GM19328 (cell line): ENCODE measurements around the gene UCP2.
"Not testable (repeated sequence)": the region's sequence is repeated elsewhere in the genome, so short reads cannot be mapped to it uniquely, and the experiment has no call there.

ENCODE experiments used
- ATAC-seq: cut with Tn5 transposase; IDR thresholded peaks from one replicate; pipeline ENCODE4 v1.9.1; 2021; ENCODE audit warnings: mild to moderate bottlenecking, moderate library complexity; ENCODE audit not compliant: unreplicated experiment

UCP2 gene

DNA sequence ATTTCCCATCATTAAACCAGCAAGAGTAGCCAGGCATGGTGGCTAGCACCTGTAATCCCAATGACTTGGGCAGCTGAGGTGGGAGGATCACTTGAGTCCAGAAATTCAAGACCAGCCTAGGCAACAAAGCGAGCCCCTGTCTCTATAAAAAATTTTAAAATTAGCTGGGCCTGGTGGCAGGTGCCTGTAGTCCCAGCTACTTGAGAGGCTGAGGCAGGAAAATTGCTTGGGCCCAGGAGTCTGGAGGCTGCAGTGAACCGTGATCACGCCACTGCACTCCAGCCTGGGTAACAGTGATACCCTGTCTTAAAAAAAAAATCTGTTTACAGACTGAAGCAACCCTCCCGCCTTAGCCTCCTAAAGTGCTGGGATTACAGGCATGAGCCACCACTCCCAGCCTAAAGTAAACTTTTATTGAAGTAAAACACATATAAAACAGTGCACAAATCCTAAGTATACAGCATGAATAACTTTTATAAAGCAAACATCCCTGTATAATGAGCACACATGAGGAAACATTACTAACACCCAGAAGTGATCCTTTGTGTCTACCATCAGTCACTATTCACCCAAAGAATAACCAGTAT, 13.6 kb upstream of the UCP2 start:
- ATAC-seq: no peak

DNA sequence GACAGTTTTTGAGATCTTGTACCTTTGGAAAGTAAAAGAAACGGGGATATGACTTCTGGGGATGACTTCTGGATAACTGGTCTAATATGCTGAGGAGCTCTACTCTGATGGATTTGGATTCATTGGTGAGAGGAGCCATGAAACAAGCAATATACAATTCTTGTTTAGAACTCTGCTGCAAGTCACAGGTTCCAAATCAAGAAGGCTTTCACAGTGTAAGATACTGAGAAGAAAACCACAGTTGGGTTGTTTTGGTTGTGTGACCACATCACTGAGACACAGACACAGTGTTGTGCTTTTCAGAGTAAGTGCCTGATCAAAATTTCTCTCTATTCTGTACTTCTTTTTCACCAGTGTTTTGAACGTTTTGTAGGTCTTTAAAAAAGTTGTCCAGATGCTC, 13.1 kb upstream of the UCP2 start:
- no peak for ATAC-seq

DNA sequence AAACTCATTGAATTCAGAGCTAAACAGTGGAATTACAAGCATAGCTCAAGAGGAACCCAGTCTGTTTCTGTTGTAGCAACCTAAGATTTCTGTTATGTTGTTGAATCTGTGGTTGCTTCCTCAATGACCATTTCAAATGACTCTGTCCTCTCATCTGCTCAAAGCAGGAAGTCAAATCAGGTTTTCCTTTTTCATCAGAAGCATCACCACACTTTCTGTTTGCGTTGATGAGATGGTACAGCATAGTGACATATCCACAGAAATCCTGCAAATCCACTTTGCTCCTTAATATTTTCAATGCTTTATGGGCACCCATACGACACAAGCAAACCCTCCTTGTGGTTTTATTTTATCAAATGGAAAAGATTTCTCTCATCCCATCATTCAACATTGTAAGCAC, 12.6 kb upstream of the UCP2 start:
- no peak for ATAC-seq

DNA sequence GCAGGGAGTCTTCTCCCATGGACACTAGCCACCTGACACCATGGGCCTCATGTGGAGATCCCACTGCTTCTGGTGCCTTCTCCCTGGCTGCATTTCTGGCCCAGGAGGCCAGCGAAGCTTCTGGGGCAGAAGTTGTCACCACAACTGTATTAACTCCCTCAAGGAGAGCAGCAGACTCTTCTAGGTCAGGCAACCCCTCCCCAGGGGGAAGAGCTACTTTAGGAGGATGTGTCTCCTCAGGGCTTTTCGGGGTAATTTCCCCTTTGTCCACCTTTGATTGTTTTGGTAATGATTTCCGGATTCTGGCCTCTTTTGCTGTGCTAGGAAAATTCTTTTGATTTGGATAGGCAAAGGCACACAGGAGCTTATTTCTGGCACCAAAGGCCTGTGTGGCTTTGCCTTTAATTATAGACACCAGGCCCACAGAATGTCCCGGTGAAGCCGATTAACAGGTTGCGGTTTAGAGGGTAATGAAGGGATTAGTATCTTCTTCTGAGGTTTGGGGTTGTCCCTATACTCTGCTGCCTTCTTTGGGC, 8.9 kb upstream of the UCP2 start:
- no peak for ATAC-seq

DNA sequence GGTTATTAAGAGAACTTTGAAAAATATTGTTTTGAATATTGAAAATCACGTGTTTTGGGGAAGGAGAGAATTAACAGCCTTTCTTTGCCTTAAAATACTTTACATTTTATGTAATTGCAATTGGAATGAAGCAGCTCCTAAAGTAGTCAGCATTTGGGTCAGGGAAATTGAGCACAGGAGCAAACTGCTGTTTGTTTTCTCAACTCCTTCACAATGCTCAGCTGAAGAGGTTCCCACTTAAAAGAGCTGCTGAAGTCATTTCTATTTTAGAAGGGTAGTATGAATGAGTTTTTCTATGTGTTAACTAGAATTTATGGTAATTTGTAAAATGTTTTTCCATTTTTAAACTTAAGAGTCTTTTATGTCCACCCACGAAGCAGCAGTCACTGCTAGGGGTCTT, 8.1 kb upstream of the UCP2 start:
- ATAC-seq: no peak

DNA sequence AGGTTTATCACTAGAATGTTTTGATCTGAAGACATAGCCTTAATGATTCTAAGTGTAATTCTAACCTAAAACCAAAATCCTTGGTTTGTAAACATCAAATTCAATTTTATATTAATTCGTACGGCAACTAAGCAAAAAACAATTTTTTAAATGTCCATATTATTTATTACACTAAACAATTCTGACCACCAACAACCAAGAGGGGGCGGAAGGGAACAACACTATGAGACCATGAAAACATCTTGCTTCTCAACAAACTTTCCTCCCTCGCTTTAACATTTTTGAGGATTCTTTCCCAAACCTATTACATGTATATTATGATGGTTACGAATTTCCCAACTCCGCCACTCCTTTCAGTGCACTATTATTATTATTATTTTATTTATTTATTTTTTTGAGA, 6.5 kb upstream of the UCP2 start:
- ATAC-seq: no peak

DNA sequence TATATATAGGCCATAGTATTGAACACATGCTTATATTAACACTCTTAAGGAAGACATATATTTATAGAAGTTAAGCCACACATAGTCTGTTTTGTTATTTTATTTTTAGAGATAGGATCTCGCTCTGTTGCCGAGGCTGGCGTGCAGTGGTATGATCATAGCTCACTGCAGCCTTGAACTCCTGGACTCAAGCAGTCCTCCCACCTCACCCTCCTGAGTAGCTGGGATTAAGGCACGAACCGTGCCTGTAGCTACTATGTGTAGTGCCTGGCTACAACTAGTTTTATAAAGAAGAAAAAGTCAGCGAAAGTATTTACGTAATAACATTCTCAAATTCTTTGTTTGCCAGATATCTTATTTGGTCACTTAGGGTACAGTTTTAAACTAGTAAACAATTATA, 5.6 kb upstream of the UCP2 start:
- ATAC-seq: no peak

DNA sequence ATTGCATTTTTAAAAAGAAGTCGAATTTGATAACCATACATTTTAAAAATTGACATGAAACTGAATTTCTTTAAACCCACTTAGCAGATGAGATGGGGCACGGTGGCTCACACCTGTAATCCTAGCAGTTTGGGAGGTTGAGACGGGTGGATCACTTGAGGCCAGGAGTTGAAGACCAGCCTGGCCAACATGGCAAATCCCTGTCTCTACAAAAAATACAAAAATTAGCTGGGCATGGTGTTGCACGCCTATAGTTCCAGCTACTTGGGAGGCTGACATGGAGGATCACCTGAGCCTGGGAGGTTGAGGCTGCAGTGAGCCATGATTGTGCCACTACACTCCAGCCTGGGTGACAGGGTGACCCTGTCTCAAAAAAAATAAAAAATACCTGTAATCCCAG, 3.0 kb upstream of the UCP2 start:
- not testable (repeated sequence) for ATAC-seq

DNA sequence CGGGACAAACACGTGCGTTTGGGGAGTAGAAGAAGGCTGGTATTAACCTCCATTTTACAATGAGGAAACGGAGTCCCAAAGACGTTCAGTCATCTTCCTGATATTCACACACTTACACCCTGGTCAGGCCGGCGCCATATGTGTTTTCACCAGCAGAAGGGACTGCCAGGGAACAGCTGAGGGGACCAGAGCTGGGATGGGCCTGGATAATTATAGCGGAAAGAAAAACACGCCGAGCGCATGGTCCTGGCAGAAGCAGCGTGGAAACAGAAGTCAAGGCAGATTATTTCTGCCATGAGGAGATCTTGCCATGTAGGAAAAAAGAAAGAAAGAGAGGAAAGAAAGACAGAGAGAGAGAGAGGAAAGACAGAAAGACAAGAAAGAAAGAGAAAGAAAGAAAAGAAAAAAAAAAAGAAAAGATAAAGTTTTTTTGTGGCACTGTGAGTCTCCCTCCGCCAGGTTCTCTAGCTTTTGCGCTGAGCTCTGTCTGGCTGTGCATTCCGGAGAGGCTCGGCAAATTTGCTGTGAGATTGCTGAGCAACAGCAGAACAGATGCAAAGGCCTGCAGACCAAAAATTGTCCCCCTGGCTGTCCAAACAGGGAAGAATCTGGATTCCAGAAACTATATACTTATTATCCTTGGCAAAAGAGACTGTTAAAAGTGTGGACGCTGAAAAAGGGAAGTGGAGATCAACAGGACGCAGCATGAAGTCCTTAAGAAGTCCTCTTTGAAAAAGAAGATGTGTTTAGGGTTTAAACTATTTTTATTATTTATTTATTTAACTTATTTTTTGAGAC, 1.3 kb upstream of the UCP2 start:
- no peak for ATAC-seq

DNA sequence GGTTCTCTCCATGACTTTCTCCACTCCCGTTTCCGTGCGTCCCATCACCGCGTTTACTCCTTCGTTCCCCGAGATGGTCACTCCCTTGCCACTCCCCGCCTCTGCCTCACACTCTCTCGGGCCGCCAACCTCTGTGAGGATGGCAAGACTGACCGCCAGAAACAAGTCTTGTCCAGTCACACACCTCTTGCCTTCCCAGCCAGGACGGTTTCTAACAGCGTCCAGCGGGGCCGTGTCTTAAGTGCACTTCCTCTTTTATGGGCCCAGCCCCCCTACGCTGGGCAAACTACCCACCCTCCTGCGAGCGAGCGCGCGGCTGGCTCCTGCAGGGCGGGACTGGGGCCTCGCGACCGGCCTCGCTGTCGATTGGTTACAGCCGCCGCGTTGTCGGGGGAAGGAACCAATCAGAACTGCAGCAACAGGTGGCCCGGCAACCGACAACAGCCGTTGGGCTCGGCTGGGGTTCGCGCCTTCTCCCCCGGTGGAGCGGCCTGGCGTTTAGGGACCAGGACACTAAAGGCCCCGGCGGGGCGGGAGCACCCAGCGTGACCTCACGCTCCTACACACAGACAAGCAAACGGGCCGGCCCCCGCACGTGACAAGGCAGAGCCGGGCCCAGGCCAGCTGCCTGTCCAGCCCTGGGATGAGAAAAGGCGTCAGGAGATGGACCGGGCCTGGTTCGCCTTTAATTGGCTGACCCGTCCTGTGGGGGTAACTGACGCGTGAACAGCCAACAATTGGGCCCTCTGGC, 522 bp upstream of the UCP2 start:
- peak; percentile 77 for ATAC-seq

DNA sequence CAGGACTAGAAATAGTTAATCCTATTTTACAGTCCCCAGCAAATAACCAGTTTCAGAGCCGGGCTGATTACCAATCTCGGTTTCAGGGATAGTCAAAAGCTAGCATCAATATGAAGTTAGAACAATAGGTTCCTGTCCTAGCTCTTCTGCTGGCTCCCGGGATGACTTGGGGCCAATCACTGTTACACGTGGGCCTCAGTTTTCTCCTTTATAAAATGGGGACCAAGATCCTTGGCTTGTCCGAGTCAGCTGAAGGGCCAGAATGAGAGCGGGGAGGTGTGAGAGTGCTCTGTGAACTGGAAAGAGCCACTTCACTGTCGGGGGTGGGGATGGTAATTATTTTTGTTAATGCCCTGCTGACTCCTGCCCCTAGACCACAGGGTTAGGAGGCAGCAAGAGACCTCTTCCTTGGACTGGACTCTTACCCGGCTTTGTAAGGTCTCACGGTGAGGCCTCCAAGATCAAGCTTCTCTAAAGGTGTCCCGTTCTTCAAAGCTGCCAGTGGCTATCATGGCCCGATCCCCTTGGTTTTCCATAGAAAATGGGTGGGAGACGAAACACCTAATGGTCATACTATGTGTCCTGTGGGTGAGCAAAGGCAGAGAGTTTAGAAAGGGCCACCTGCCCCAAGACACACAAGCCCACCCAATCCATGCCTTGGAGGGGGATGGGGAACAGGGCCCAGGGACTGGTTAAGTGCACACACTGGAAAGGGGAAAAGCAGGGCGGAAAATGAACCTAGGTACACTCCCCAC, 1.4 kb downstream of the UCP2 start:
- no peak for ATAC-seq

DNA sequence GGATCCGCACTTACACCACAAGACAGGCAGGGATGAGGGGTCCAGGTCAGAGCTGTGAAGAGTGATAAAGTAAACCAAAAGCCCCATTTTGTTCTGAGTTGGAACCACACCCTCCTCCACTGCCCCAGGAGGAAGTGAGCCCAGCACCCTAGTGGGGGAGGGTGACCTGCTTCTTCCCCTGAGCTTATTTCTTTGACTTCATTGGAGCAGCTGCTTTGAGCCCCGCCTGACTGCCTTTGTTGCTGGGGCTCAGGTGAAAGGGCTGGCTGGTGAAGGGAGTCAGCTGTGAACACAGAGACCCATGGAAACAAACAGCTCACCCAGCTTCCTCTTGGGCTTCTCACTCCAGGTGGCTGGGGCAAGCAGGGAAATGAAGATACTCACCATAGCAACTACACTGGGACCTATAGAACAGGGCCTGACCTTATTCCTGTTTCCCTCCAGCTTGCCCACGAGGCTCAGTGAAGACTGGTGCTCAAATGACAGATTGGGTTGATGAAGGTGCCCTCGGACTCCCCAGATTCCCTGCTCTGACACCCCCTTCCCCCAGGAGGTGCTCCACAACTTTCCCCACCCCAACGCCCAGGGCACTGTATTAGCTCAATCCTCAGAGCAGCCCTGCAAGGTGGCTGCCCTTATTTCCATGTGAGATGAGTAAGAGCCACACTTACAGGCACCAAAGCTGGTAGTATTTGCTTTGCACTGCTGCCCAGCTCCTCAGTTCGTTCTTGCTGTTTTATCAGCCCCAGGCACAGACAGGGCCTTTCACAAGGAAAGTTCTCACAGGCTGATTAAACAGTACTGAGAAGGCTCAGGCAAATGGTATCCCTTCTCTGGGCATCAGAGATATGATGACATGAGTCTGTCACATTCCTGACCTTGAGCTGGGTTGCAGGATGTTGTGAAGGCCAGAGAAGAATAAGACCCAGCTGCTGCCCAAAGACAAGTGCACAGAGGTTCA, 2.4 kb downstream of the UCP2 start:
- peak; percentile 26 for ATAC-seq

DNA sequence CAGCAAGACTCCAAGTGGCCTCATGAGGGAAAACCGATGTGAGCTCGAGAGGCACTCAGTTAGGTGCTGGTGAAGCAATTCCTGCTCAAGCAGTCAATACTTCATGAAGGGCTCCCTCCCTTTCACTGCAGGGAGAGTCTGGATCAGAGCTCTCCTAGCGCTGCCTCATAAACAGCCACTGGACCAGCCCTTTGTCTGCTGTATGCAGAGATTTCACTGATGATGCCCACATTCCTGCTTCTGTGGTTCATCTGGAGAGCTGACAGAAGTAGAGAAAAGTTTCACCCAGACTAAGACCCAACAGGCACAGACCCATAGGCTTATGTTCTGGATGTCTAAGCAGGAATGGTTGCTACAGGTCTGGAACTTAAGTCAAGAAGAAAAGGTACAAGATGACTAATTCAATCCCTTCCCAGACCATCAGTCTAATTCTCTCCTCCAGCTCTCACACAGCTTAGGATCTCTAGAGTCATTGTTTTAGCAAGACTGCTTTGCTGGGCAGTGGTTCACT, 4.0 kb downstream of the UCP2 start:
- no peak for ATAC-seq

DNA sequence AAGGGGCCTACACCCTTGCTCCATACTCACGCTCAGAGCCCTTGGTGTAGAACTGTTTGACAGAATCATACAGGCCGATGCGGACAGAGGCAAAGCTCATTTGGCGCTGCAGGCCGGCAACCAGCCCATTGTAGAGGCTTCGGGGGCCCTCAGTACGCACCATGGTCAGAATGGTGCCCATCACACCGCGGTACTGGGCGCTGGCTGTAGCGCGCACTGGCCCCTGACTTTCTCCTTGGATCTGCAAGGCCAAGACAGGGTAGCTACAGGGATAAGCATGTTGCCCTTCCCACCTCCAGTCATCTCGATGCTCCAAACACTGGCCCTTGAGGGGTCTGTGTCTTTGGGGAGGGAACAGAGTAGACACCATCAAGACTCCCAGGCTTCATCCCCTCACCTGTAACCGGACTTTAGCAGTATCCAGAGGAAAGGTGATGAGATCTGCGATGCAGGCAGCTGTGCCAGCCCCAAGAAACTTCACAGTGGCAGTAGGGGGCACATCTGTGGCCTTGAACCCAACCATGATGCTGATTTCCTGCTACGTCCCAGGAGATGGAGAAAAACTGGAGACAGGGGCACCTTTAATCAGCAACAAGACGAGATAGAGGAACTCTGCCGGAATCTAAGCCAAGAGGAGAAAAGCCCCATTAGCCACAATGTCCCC, 4.7 kb downstream of the UCP2 start:
- ATAC-seq: no peak

DNA sequence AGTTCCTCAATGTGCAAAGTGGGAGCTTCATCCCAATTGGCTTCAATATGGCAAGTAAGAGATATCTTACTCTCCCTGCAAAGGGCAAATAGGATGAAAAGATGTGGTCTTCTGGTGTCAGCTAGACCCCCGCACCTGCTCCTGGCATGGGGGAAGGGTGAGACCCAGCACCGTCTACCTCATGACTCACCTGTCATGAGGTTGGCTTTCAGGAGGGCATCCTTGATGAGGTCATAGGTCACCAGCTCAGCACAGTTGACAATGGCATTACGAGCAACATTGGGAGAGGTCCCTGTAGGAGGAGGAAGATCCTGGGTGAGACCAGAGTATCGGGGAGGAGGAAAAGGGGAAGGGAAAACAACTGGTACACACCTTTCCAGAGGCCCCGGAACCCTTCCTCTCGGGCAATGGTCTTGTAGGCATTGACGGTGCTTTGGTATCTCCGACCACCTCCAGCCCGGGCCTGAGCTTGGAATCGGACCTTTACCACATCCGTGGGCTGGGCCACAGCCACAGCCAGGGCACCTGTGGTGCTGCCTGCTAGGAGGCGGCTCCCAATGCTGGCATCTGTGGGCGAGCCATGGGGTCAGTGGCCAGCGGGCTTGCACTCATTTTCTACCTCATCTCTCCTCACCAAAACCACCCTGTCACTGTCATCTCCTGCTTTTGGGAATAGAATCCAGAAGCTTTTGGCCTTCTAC, 6.0 kb downstream of the UCP2 start:
- no peak for ATAC-seq

DNA sequence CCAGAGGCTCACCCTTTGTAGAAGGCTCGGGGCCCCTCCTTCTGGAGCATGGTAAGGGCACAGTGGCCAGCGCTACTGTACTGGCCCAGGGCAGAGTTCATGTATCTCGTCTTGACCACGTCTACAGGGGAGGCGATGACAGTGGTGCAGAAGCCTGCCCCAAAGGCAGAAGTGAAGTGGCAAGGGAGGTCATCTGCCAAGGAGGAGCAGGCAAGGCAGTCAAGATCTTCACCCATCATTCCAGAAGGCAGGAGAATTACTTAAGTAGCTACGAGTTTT, 7.2 kb downstream of the UCP2 start:
- ATAC-seq: no peak

DNA sequence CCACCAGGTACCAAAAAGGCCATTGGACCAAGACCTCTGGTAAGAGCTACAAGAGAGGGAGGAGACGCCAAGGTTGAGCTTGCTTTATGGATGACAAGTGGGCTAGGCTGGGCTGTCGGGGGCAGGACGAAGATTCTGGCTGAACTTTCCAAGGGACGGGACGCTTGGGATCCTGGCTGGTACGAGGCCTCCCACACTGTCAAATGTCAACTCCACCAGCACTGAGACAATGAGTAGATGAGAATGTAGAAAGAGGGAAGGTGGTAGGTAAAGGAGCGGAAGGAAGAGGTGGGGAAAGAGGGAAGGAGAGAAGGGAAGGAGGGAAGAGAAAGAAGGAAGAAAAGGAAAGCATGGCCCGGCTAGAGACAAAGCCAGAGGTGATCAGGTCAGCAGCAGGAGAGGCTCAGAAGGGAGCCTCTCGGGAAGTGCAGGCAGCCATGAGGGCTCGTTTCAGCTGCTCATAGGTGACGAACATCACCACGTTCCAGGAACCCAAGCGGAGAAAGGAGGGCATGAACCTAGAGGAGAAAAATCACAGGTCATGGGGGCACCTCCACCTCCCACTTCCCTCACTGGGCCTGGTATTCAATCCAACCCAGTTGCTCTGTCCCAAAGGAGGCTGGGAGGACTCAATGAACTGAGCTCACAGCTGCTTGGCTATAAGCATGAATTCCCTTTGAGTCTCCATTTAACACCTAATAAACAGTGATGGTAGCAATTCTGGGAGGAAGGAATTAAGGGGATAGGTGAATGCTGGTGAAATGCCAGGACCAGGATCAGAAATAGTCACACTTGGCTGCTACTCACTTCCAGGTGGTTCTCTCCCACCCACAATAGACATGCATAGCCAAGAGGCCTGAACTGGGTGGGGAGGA, 7.8 kb downstream of the UCP2 start:
- no peak for ATAC-seq
